Liver (tissue), 9 donors: ENCODE data around the gene SLC24A4. TPM values are rescaled to one million over a fixed set of nuclear protein-coding genes. Genes with fewer than 3 reads are reported as not detected.

Source experiments
- DNase-seq: peaks from one replicate; pipeline ENCODE4 v3.0.0-alpha.2; 2017; ENCODE audit warnings: low spot score
- H3K27ac ChIP-seq, 2 donors: one replicate each; pipeline ENCODE4 v1.7.0; 2013; ENCODE audit warnings: inconsistent platforms in 2 of 2, low read length in 2 of 2, control low read depth in 1 of 2, low read depth in 1 of 2, mild to moderate bottlenecking in 1 of 2
- H3K27me3 ChIP-seq, 4 donors: one replicate each; pipeline versions ENCODE4 v1.6.1 to v1.7.0; 2013; ENCODE audit warnings: low read length in 3 of 4, inconsistent platforms in 1 of 4, mild to moderate bottlenecking in 1 of 4, moderate library complexity in 1 of 4; ENCODE audit not compliant: control insufficient read depth in 4 of 4, insufficient read depth in 4 of 4
- H3K36me3 ChIP-seq, 4 donors: one replicate each; pipeline versions ENCODE4 v1.6.1 to v1.7.0; 2013; ENCODE audit warnings: low read length in 3 of 4, mild to moderate bottlenecking in 3 of 4, low read depth in 1 of 4, moderate library complexity in 1 of 4; ENCODE audit not compliant: control insufficient read depth in 4 of 4, insufficient read depth in 3 of 4
- H3K4me1 ChIP-seq, 4 donors: one replicate each; pipeline versions ENCODE4 v1.6.1 to v1.7.0; 2013; ENCODE audit warnings: low read length in 3 of 4, mild to moderate bottlenecking in 3 of 4, moderate library complexity in 1 of 4; ENCODE audit not compliant: control insufficient read depth in 4 of 4, insufficient read depth in 4 of 4
- H3K4me3 ChIP-seq, 3 donors: one replicate each; pipeline versions ENCODE4 v1.6.1 to v1.7.0; 2013; ENCODE audit warnings: low read length in 3 of 3, control low read depth in 1 of 3, low read depth in 1 of 3, mild to moderate bottlenecking in 1 of 3
- H3K9ac ChIP-seq, 2 donors: one replicate each; pipeline ENCODE4 v1.7.0; 2013; ENCODE audit warnings: low read length in 2 of 2, mild to moderate bottlenecking in 2 of 2, moderate library complexity in 2 of 2, control low read depth in 1 of 2, low read depth in 1 of 2
- H3K9me3 ChIP-seq, 4 donors: one replicate each; pipeline versions ENCODE4 v1.6.1 to v1.7.0; 2013; ENCODE audit warnings: low read length in 3 of 4; ENCODE audit not compliant: control insufficient read depth in 4 of 4
- CTCF ChIP-seq: fragments of 150-350 bp; IDR thresholded peaks from 2 replicates; pipeline ENCODE4 v1.5.1; 2017; ENCODE audit warnings: improper control_type of control experiment, low read depth, low read length; ENCODE audit not compliant: missing input control
- EGR1 ChIP-seq, 2 donors: IDR thresholded peaks; 2 replicates each; pipeline ENCODE4 v1.6.1; 2016 to 2018; ENCODE audit warnings: antibody characterized with exemption in 2 of 2, low read depth in 2 of 2
- FOXA1 ChIP-seq: IDR thresholded peaks from 2 replicates; pipeline ENCODE4 v1.6.1; 2016; ENCODE audit warnings: antibody characterized with exemption
- FOXA2 ChIP-seq: IDR thresholded peaks from 2 replicates; pipeline ENCODE4 v1.6.1; 2016; ENCODE audit warnings: antibody characterized with exemption
- GABPA ChIP-seq, 2 donors: IDR thresholded peaks in 1 of 2; conservative IDR thresholded peaks in 1 of 2; 2 replicates each; pipeline ENCODE4 v1.6.1; 2016; ENCODE audit warnings: antibody characterized with exemption in 2 of 2, mild to moderate bottlenecking in 1 of 2, moderate library complexity in 1 of 2
- JUND ChIP-seq, 2 donors: IDR thresholded peaks; 2 replicates each; pipeline ENCODE4 v1.6.1; 2016; ENCODE audit warnings: antibody characterized with exemption in 2 of 2
- MAX ChIP-seq: IDR thresholded peaks from 2 replicates; pipeline ENCODE4 v1.6.1; 2016; ENCODE audit warnings: antibody characterized with exemption
- RAD21 ChIP-seq, 2 donors: IDR thresholded peaks; 2 replicates each; pipeline ENCODE4 v1.6.1; 2016; ENCODE audit warnings: antibody characterized with exemption in 2 of 2, mild to moderate bottlenecking in 2 of 2
- REST ChIP-seq: IDR thresholded peaks from 2 replicates; pipeline ENCODE4 v1.6.1; 2016; ENCODE audit warnings: antibody characterized with exemption, mild to moderate bottlenecking
- RXRA ChIP-seq, 2 donors: IDR thresholded peaks; 2 replicates each; pipeline ENCODE4 v1.6.1; 2017 to 2018; ENCODE audit warnings: antibody characterized with exemption in 2 of 2, mild to moderate bottlenecking in 1 of 2
- SP1 ChIP-seq: IDR thresholded peaks from 2 replicates; pipeline ENCODE4 v1.6.1; 2018; ENCODE audit warnings: antibody characterized with exemption, mild to moderate bottlenecking
- TAF1 ChIP-seq: conservative IDR thresholded peaks from 2 replicates; pipeline ENCODE4 v1.6.1; 2016; ENCODE audit warnings: antibody characterized with exemption, mild to moderate bottlenecking
- ZBTB33 ChIP-seq: IDR thresholded peaks from 2 replicates; pipeline ENCODE4 v1.6.1; 2016; ENCODE audit warnings: antibody characterized with exemption
- WGBS: extraction: QIAGEN DNeasy Blood & Tissue Kit; methylation state at CpG from one replicate; pipeline ENCODE4 v1.1.7; 2013; 5-methylcytosine and 5-hydroxymethylcytosine counted together
- polyA plus RNA-seq, 2 donors: library from polyadenylated mRNA; stranded (reverse) in 1 of 2; unstranded in 1 of 2; fragments of 200-250 nt in 1 of 2; fragments of >200 nt in 1 of 2; fragmentation: Nextera tagmentation in 1 of 2; extraction: Ambion mirVana in 1 of 2; gene quantifications; one replicate each; pipeline versions ENCODE4 v1.2.1 to v1.2.3, GENCODE V29; 2013 to 2015
- total RNA-seq, 2 donors: library from RNA; depleted of rRNA; stranded (reverse); fragments of >200 nt; gene quantifications; one replicate each; pipeline ENCODE4 v1.2.3, GENCODE V29; 2014
- donor health status: healthy.
- donor health status: healthy.
- donor health status: healthy.
- donor health status: healthy.
- donor health status: healthy.

Gene SLC24A4
- total and polyA plus RNA-seq, 4 donors: 0.06 to 0.23 (median 0.12) TPM

- TF ChIP-seq RXRA (IDR thresholded peaks at IDR 0.05): no peak
- no peak for TF ChIP-seq SP1
- no peak for TF ChIP-seq RAD21 (IDR thresholded peaks at IDR 0.05)
- no peak for TF ChIP-seq FOXA1
- TF ChIP-seq CTCF: no peak
- no peak for TF ChIP-seq MAX
- no peak for TF ChIP-seq JUND (IDR thresholded peaks at IDR 0.05)
- no peak for TF ChIP-seq ZBTB33
- no peak for TF ChIP-seq FOXA2
- no peak for TF ChIP-seq TAF1
- no peak for TF ChIP-seq GABPA (IDR thresholded peaks at IDR 0.05 in 1 of 2, conservative IDR thresholded peaks at IDR 0.05 in 1 of 2)
- no peak for TF ChIP-seq REST
- Histone ChIP-seq H3K27ac (no peak overlapping the region), H3K9ac (no peak overlapping the region), H3K4me1 (peaks cover 7 to 14% (median 9%) of the 10 kb centered on the region in 4 donors), H3K4me3 (no peak overlapping the region), H3K27me3 (peaks cover 6 to 8% (median 7%) of the 10 kb centered on the region in 4 donors), H3K9me3 (no peaks in the 10 kb centered on the region), H3K36me3 (no peaks in the 10 kb centered on the region)
- DNase-seq: no peak
- 43% methylated on average over 4 of the region's 4 CpGs for WGBS
These were observed 2.9 kb downstream of the SLC24A4 start for GRCh38 chr14:92325835-92326234.

- Histone ChIP-seq H3K4me1 (peaks cover under 1 to 4% (median 2%) of the 10 kb centered on the region in 4 donors), H3K9ac (no peak overlapping the region), H3K27ac (no peak overlapping the region), H3K4me3 (no peak overlapping the region), H3K27me3 (peaks cover 0 to 6% (median 2%) of the 10 kb centered on the region in 4 donors), H3K9me3 (no peaks in the 10 kb centered on the region), H3K36me3 (no peaks in the 10 kb centered on the region)
- WGBS: 71% methylated on average over 8 of the region's 8 CpGs
- TF ChIP-seq REST (no peak), CTCF (no peak), EGR1 (IDR thresholded peaks at IDR 0.05; ENCODE audit: low read depth in 2 of 2) (no peak), ZBTB33 (no peak)
- DNase-seq: no peak
These were observed 5.8 kb downstream of the SLC24A4 start for GRCh38 chr14:92328664-92329255.
